Small intestine (tissue), 7 donors: Measurements from ENCODE around the gene ACOX1. TPM values are rescaled to one million over a fixed set of nuclear protein-coding genes. Genes with fewer than 3 reads are reported as not detected.

ENCODE experiments used
- DNase-seq, 2 donors: peaks; one replicate each; pipeline versions ENCODE4 v3.0.0 to v3.0.0-alpha.2; 2013
- FAIRE-seq: peaks from 2 replicates; lab custom pipeline; 2012; peaks lifted over from hg19 to GRCh38; lab: Jason Lieb, UNC
- H3K27ac ChIP-seq, 3 donors: one replicate each; pipeline ENCODE4 v1.5.1; 2013; ENCODE audit warnings: low read length in 2 of 3, mild to moderate bottlenecking in 2 of 3, control low read depth in 1 of 3, inconsistent platforms in 1 of 3, low read depth in 1 of 3, moderate library complexity in 1 of 3
- H3K27me3 ChIP-seq, 3 donors: one replicate each; pipeline ENCODE4 v1.6.1; 2013; ENCODE audit warnings: low read length in 3 of 3, inconsistent platforms in 1 of 3; ENCODE audit not compliant: control insufficient read depth in 3 of 3, insufficient read depth in 3 of 3
- H3K36me3 ChIP-seq, 3 donors: one replicate each; pipeline ENCODE4 v1.6.1; 2013; ENCODE audit warnings: low read length in 3 of 3, inconsistent platforms in 1 of 3, low read depth in 1 of 3, mild to moderate bottlenecking in 1 of 3, moderate library complexity in 1 of 3; ENCODE audit not compliant: control insufficient read depth in 3 of 3, insufficient read depth in 2 of 3
- H3K4me1 ChIP-seq, 3 donors: one replicate each; pipeline ENCODE4 v1.6.1; 2013; ENCODE audit warnings: low read length in 2 of 3, inconsistent platforms in 1 of 3, low read depth in 1 of 3, mild to moderate bottlenecking in 1 of 3, moderate library complexity in 1 of 3; ENCODE audit not compliant: control insufficient read depth in 3 of 3, insufficient read depth in 2 of 3
- H3K4me3 ChIP-seq, 3 donors: one replicate each; pipeline ENCODE4 v1.5.1; 2013; ENCODE audit warnings: low read length in 3 of 3, control low read depth in 1 of 3, inconsistent platforms in 1 of 3, low read depth in 1 of 3, mild to moderate bottlenecking in 1 of 3, moderate library complexity in 1 of 3
- H3K9me3 ChIP-seq, 2 donors: one replicate each; pipeline ENCODE4 v1.6.1; 2013; ENCODE audit warnings: low read depth in 1 of 2, low read length in 1 of 2; ENCODE audit not compliant: control insufficient read depth in 2 of 2, insufficient read depth in 1 of 2
- WGBS, 3 donors: extraction: QIAGEN DNeasy Blood & Tissue Kit; methylation state at CpG; one replicate each; pipeline ENCODE4 v1.1.7; 2013; 5-methylcytosine and 5-hydroxymethylcytosine counted together
- polyA plus RNA-seq, 4 donors: library from polyadenylated mRNA; stranded (reverse) in 3 of 4; unstranded in 1 of 4; fragments of 200-250 nt in 3 of 4; fragments of 120-200 nt in 1 of 4; gene quantifications; one replicate each; pipeline versions ENCODE4 v1.2.1 to v1.2.3, GENCODE V29; 2013
- donor health status: healthy with polysubstance abuse.
- donor health status: control.
- donor health status: control.
- donor health status: Bipolar disorder and iron deficiency.
- donor health status: healthy.

ACOX1 gene
- polyA plus RNA-seq, 4 donors, result 20.6 to 111 (median 62.5) TPM

DNA sequence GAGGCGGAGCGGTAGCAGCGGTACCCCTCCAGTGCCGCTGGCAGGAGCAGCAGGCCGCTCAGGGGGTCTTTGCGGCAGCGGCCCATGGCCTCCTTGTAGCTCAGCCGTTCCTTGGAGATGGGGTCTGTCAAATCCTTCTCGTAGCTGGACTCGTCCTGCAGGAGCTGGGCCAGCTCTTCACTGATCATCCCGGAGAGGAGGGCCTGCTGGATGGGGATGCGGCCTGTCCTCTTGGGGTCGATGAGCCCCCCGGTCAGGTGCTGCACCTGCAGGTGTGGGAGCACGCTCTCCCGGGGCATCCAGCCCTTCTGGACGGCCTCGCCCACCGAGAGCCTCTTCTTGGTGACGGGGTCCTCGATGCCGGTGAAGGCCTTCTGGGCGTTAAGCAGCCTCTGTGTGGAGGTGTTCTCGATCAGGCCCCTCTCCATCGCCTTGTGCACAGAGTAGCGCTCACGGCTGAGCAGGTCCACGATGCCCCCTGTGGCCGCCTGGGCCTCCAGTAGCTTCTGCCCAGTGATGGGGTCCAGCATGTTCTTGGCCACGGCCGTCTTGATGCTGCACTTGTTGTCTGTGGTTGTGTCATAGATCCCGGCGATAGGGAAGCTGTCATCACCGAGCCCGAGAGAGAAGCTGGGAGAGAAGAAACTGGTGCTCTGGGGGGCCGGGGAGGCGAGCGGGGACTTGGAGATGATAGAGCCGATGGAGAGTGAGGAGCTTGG, 28.3 kb upstream of the ACOX1 start:
- H3K9me3 ChIP-seq, result no peaks in the 10 kb centered on the region
- WGBS, 3 donors, result 92 to 94% (median 93%) methylated on average over 38 to 39 of the region's 39 CpGs
- peaks cover 0 to 94% (median 15%) of the 10 kb centered on the region in 3 donors for H3K36me3 ChIP-seq
- H3K4me3 ChIP-seq, result no peak overlapping the region
- no peak for DNase-seq
- H3K4me1 ChIP-seq, result peaks cover 0 to 30% (median 0%) of the 10 kb centered on the region in 3 donors
- no peaks in the 10 kb centered on the region for H3K27me3 ChIP-seq
- FAIRE-seq, result no peak
- H3K27ac ChIP-seq, result no peak overlapping the region

DNA sequence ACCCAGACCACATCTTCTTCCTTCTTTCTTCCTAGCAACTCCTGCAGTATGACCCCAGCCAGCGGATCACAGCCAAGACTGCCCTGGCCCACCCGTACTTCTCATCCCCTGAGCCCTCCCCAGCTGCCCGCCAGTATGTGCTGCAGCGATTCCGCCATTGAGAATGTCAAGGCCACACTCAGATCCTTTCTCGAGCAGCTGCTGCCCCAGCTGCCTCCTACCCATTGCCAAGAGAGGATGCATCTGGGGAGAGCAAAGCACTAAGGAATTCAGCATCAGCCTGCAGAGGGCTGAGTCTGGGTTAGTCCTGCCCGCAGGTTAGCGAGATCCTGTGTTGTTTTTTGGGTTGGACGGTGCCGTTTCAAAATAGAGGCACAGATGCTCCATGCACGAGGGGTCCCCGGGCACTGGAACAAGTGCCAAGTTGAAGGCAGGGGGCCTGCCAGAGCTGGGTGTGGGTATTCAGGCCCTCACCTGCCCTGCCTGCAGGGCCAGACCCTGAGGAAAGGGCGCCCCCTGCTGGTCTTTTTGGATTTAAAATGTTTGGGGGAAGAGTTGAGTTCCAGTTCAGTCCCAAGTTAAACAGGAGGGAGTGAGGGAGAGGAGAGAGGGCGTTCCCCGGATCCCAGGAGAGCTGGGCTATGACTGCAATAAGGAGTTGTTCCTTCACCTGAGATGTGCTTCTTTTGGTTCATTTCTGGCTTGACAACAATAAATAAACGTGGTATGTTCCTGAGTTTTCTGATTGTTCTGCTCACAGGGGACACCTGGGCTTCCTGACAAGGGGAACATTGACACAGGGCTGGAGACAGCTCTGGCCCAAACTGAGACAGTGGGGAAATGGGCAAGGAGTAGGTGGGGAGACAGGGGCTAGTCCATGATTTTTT, 26.5 kb upstream of the ACOX1 start:
- FAIRE-seq, result no peak
- WGBS, 3 donors, result 42 to 48% (median 47%) methylated on average over 16 of the region's 16 CpGs
- H3K36me3 ChIP-seq, result peaks cover 0 to 94% (median 17%) of the 10 kb centered on the region in 3 donors
- H3K4me1 ChIP-seq, result peaks cover 0 to 33% (median 6%) of the 10 kb centered on the region in 3 donors
- no peaks in the 10 kb centered on the region for H3K27me3 ChIP-seq
- no peak overlapping the region for H3K27ac ChIP-seq
- H3K4me3 ChIP-seq, result no peak overlapping the region
- DNase-seq, result peak; percentile 80 to 82
- H3K9me3 ChIP-seq, result no peaks in the 10 kb centered on the region

DNA sequence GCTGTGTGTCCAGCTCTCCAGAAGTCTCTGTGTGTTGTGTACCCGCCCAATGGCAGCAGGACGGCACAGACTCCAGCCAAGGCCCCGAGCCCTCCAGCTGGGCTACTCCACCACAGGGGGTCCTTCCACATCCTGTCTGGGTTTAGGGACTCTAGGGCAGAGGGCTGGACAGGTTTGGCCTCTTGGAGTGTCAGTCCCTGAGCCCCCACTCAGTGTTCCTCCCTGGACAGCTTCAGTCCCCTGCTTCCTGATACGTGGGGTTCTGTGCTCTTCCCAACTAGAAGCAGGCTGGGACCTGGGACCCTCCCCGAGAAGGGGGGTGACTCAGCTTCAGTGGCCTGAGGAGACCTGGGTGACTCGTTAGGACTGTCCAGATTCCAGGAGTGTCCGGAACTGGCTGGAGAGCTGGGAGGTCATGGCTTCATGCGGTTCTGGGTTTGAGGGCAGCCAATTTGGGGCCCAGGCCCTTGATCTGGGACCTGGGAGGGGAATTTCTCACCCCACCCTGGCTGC, 25.8 kb upstream of the ACOX1 start:
- peaks cover 0 to 94% (median 15%) of the 10 kb centered on the region in 3 donors for H3K36me3 ChIP-seq
- no peaks in the 10 kb centered on the region for H3K9me3 ChIP-seq
- no peak for DNase-seq
- no peak overlapping the region for H3K4me3 ChIP-seq
- FAIRE-seq, result no peak
- no peaks in the 10 kb centered on the region for H3K27me3 ChIP-seq
- peaks cover 0 to 40% (median 7%) of the 10 kb centered on the region in 3 donors for H3K4me1 ChIP-seq
- peak overlapping the region in 1 of 3 donors; percentile 13 for H3K27ac ChIP-seq
- 77 to 91% (median 86%) methylated on average over 7 to 8 of the region's 8 CpGs for WGBS, 3 donors

DNA sequence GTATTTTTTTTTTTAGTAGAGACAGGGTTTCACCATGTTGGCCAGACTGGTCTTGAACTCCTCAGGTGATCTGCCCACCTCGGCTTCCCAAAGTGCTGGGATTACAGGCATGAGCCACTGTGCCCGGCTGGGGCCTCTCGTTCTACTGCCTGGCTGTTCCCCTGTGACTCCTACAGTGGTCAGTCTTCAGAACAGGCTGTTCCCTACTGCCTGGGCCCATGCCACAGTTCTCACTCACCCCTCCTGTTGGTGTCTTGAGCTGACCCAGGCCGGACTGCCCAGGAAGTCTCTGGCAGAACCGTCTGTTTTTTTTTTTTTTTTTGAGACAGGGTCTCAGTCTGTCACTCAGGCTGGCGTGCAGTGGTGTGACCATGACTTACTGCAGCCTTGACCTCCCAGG, 24.9 kb upstream of the ACOX1 start:
- H3K27ac ChIP-seq, result peak overlapping the region in 2 of 3 donors; percentile 46 to 56
- no peak for FAIRE-seq
- H3K9me3 ChIP-seq, result no peaks in the 10 kb centered on the region
- no peak overlapping the region for H3K4me3 ChIP-seq
- peaks cover 0 to 48% (median 7%) of the 10 kb centered on the region in 3 donors for H3K4me1 ChIP-seq
- peaks cover 0 to 93% (median 12%) of the 10 kb centered on the region in 3 donors for H3K36me3 ChIP-seq
- no peak for DNase-seq
- WGBS, 3 donors, result 61 to 79% (median 73%) methylated on average over 6 of the region's 6 CpGs
- no peaks in the 10 kb centered on the region for H3K27me3 ChIP-seq

DNA sequence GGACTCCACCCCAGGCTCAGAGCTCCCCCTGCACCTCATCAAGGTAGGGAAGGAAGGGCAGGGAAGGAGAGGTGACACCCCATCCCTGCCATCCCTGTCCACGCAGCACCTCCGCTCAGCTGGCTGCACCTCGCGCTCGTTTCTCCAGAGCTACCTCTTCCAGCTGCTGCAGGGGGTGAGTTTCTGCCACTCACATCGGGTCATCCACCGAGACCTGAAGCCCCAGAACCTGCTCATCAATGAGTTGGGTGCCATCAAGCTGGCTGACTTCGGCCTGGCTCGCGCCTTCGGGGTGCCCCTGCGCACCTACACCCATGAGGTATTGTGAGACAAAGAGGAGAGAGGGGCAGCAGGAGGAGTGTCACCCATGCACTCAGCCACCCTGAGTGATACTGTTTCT, 23.1 kb upstream of the ACOX1 start:
- no peak for FAIRE-seq

DNA sequence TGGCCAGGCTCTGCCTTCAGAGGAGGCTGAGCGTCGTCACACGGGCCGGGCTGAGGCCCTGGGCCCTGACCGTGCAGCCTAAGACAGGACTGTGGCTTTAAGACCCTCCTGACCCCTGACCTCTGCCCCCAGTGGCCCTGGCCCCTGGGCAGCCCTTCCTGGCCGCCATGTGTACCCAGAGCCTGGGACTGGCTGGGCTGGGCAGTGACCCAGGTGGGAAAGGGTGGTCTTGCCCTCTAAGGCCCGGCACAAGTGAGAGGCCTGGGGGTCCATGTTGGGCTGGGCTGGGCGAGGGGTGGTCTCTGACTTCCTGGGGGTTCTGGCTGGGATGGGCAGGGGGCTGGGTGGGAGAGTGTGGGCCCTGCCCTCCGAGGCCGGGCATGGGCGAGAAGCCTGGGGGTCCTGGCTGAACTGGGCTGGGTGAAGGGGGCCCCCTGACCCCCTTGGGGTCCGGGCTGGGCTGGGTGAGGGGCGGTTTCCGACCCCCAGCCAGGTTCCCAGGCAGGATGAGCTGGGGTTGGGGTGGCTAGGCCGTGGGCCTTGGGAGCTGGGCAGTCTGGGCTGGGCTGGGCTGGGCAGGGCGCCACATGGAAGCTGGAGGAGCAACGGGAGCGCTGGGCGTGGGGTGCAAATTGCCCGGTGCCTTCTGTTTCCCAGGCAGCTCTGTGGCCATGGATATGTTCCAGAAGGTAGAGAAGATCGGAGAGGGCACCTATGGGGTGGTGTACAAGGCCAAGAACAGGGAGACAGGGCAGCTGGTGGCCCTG, 22.0 kb upstream of the ACOX1 start, which contains the start of gene CDK3:
CDK3 (plus strand) TSS at position 101 of the 767 bp plus-strand sequence; CDS start at position 672, 571 bp downstream.
- Histone ChIP-seq H3K27me3 (no peaks in the 10 kb centered on the region), H3K4me1 (peaks cover 10 to 76% (median 10%) of the 10 kb centered on the region in 3 donors), H3K27ac (peak within 1 kb of the TSS in 1 of 3 donors; percentile 65), H3K4me3 (no peak within 1 kb of the TSS), H3K36me3 (peaks cover 0 to 66% (median 4%) of the 10 kb centered on the region in 3 donors), H3K9me3 (no peaks in the 10 kb centered on the region)
- FAIRE-seq, result no peak
- DNase-seq, result no peak
- WGBS, 3 donors, result 63 to 83% (median 71%) methylated on average over 19 to 21 of the region's 21 CpGs

More for the DNA sequence above, 23.1 kb upstream of the ACOX1 start:
- DNase-seq, result no peak
- WGBS, 3 donors, result 95 to 97% (median 95%) methylated on average over 12 of the region's 12 CpGs
- Histone ChIP-seq H3K27ac (no peak overlapping the region), H3K4me3 (no peak overlapping the region), H3K36me3 (peaks cover 0 to 77% (median 10%) of the 10 kb centered on the region in 3 donors), H3K4me1 (peaks cover 4 to 65% (median 7%) of the 10 kb centered on the region in 3 donors), H3K27me3 (no peaks in the 10 kb centered on the region), H3K9me3 (no peaks in the 10 kb centered on the region)

DNA sequence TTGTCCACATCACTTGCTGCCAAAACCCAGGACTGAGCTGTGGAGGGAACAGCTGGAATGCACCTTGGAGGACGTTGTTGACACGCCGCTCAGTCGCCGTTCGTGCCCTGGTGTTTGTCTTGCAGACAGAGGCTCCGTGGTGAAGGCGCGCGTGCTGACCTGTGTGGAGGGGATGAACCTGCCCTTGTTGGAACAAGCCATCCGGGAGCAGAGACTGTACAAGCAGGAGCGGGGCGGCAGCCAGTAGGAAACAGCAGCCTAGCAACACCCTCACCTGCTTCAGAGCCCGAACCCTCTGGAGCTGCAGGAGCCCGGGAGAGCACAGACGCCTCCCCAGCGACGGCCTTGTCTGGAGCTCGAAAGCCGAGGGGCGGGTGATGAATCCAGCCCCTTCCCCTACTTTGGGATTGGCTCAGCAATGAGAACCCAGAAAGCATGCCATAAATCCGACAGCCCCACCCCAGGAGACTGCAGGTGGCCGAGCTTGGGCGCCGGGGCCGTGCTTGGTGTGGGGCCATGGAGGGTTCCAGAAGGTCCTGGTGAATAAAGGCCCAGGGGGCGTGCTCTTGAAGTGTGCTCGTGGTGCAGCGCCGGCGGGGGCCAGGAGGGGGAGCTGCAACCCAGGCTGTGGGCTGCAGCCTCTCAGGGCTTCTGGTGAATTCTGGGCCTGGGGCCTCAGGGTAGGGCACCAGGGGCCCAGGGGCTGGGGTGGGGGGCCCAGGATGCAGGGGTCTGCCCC, 21.2 kb upstream of the ACOX1 start:
- WGBS, 3 donors, result 65 to 70% (median 68%) methylated on average over 27 to 31 of the region's 31 CpGs
- Histone ChIP-seq H3K27ac (no peak overlapping the region), H3K4me3 (no peak overlapping the region), H3K27me3 (no peaks in the 10 kb centered on the region), H3K9me3 (no peaks in the 10 kb centered on the region), H3K4me1 (peaks cover 10 to 79% (median 11%) of the 10 kb centered on the region in 3 donors), H3K36me3 (peaks cover 0 to 66% (median 4%) of the 10 kb centered on the region in 3 donors)
- FAIRE-seq (no peak), DNase-seq (peak; percentile 39 to 65)
